Lower leg skin (tissue), 4 donors: Measurements from ENCODE around the gene RAB11FIP3. TPM values are rescaled to one million over a fixed set of nuclear protein-coding genes. Genes with fewer than 3 reads are reported as not detected.

ENCODE experiments used
- DNase-seq, 2 donors: peaks; one replicate each; pipeline ENCODE4 v3.0.0-alpha.2; 2019; ENCODE audit warnings: low spot score in 2 of 2
- H3K4me3 ChIP-seq: fragments of 200-600 bp; sonication (generic); 2 replicates; pipeline ENCODE4 v1.5.1; 2017; ENCODE audit warnings: mild to moderate bottlenecking, low read depth; ENCODE audit not compliant: poor library complexity, severe bottlenecking
- POLR2A ChIP-seq, 2 donors: fragments of 450-650 bp; IDR thresholded peaks; one replicate each; pipeline ENCODE4 v1.6.1; 2016 to 2017; ENCODE audit warnings: antibody characterized with exemption in 2 of 2, mild to moderate bottlenecking in 1 of 2, moderate library complexity in 1 of 2
- WGBS, 2 donors: methylation state at CpG; one replicate each; pipeline ENCODE4 v1.1.5; 2018; 5-methylcytosine and 5-hydroxymethylcytosine counted together
- intact Hi-C: fragments of 100-400 bp; cut with DNase I; formaldehyde crosslinking; loops from one replicate; pipeline ENCODE4 v1.15.0; 2023; ENCODE audit warnings: low total_unique reads
- total RNA-seq, 4 donors: library from RNA; depleted of rRNA; stranded (reverse); fragments of >200 nt; gene quantifications; one replicate each; pipeline ENCODE4 v1.1.0, GENCODE V29; 2016
- TF ChIP-seq, protein P1 (sequence below), 3 donors: fragments of 450-650 bp; IDR thresholded peaks; one replicate each; pipeline ENCODE4 v1.5.1; 2016; ENCODE audit warnings: antibody characterized with exemption in 3 of 3, mild to moderate bottlenecking in 3 of 3, moderate library complexity in 2 of 3

The RAB11FIP3 gene
- total RNA-seq, 4 donors from 2014 or later, result 22.1 to 66.3 (median 27.7) TPM

DNA sequence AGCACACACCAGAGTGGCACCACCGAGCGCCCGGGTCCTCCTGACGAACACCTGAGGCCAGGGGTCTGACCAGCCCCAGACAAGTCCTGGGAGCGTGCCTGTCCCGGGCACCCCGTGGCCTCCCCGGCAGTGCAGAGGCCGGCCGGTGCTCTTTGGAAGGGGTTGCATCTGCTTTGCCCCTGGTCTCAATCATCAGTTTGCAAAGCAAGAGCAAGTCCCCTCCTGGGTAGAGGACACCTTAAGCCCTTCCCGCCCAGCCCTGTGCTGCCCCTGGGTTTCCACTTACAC, 90.4 kb downstream of the RAB11FIP3 start:
- DNase-seq, result no peak
- no peak overlapping the region for H3K4me3 ChIP-seq
- TF ChIP-seq POLR2A (IDR thresholded peaks at IDR 0.05), result no peak
- TF ChIP-seq, protein P1, sequence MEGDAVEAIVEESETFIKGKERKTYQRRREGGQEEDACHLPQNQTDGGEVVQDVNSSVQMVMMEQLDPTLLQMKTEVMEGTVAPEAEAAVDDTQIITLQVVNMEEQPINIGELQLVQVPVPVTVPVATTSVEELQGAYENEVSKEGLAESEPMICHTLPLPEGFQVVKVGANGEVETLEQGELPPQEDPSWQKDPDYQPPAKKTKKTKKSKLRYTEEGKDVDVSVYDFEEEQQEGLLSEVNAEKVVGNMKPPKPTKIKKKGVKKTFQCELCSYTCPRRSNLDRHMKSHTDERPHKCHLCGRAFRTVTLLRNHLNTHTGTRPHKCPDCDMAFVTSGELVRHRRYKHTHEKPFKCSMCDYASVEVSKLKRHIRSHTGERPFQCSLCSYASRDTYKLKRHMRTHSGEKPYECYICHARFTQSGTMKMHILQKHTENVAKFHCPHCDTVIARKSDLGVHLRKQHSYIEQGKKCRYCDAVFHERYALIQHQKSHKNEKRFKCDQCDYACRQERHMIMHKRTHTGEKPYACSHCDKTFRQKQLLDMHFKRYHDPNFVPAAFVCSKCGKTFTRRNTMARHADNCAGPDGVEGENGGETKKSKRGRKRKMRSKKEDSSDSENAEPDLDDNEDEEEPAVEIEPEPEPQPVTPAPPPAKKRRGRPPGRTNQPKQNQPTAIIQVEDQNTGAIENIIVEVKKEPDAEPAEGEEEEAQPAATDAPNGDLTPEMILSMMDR (IDR thresholded peaks at IDR 0.05), result no peak
- WGBS, 2 donors, result 91% methylated on average over 10 to 11 of the region's 11 CpGs
- intact Hi-C loops, result no loop called here

DNA sequence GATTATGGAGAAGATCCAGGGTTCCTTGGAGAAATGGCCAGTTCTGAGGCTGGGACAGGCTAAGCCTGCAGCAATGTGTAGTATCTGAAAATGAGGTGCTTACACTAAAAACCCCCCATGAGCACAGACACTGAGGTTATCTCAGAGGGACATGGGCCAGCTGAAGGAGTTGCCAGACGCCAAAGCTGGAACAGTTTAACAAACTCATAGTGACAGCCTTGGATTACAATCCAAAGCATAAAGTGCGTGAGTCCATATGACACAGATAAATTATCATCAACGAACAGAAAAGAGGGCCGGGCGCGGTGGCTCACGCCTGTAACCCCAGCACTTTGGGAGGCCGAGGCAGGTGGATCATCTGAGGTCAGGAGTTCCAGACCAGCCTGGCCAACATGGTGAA, 90.9 kb downstream of the RAB11FIP3 start:
- WGBS, 2 donors, result 94 to 95% methylated on average over 8 of the region's 8 CpGs
- TF ChIP-seq, protein P1 (IDR thresholded peaks at IDR 0.05), result no peak
- TF ChIP-seq POLR2A (IDR thresholded peaks at IDR 0.05), result no peak
- no peak overlapping the region for H3K4me3 ChIP-seq
- DNase-seq, result no peak
- intact Hi-C loops, result no loop called here

DNA sequence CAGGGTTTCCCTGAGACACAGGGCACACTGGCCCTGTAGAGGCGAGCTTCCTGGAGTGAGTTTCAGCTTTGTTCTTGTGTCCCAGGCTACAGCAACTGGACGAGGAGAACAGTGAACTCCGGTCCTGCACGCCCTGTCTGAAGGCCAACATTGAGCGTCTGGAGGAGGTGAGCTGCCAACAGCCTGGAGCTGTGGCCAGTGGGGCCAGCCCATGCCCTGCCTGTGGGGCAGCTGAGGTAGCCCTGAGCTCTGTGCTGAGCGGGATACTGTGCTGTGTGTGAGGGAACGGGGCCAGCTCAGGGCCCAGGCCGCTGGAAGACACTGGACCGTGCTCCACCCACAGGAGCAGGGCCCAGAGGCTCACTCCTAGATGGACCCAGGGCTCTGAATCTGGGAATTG, 93.4 kb downstream of the RAB11FIP3 start:
- intact Hi-C loops, result no loop called here
- H3K4me3 ChIP-seq, result no peak overlapping the region
- WGBS, 2 donors, result 80 to 81% methylated on average over 9 of the region's 9 CpGs
- no peak for DNase-seq
- TF ChIP-seq POLR2A (IDR thresholded peaks at IDR 0.05), result no peak
- TF ChIP-seq, protein P1 (IDR thresholded peaks at IDR 0.05), result no peak

DNA sequence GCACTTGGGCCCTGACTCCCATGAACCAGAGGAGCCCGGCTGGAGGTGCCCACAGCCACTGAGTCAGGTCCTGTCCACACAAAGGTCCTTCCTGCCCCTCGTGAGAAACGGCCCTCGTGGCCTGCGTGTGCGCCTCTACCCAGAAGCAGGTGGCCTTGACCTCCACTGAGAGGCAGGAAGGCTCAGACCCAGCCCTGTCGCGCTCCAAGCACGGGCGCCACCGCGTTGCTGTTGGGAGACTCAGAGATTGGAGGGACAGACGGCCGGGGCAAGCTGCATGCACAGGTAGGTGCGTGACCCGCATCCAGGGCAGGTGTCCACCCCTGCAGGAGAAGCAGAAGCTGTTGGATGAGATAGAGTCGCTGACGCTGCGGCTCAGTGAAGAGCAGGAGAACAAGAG, 94.0 kb downstream of the RAB11FIP3 start:
- 94% methylated on average over 13 to 19 of the region's 19 CpGs for WGBS, 2 donors
- no peak overlapping the region for H3K4me3 ChIP-seq
- TF ChIP-seq, protein P1 (IDR thresholded peaks at IDR 0.05), result no peak
- TF ChIP-seq POLR2A (IDR thresholded peaks at IDR 0.05), result no peak
- intact Hi-C loops, result no loop called here
- DNase-seq, result no peak

DNA sequence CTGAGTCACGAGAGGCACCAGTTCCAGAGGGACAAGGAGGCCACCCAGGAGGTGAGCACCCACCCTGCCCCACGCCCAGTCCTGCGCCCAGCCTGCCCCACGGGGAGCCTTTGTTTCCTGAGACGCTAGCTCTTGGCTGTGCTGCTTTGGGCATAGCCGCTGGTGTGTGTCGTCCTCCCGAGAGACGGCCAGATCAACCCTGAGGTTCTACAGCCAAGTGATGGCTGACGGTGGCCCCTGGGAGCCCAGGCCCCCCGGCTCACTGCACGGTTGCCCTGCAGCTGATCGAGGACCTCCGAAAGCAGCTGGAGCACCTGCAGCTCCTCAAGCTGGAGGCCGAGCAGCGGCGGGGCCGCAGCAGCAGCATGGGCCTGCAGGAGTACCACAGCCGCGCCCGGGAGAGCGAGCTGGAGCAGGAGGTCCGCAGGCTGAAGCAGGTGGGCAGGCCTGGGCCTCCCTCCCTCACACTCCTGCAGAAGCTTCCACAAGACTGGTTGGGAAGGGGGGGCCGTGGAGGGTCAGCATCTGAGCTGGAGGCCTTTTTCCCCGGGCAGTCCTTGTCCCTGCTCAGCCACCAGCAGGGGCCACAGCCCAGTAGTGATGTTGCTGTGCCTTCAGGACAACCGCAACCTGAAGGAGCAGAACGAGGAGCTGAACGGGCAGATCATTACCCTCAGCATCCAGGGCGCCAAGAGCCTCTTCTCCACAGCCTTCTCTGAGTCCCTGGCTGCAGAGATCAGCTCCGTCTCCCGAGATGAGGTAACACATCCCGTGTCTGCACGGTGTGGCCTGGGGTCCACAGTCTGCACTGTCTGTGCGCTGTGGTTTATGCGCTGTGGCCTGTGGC, 94.6 kb downstream of the RAB11FIP3 start:
- H3K4me3 ChIP-seq, result no peak overlapping the region
- intact Hi-C loops, result no loop called here
- 89 to 90% methylated on average over 23 to 30 of the region's 35 CpGs for WGBS, 2 donors
- TF ChIP-seq POLR2A (IDR thresholded peaks at IDR 0.05), result no peak
- TF ChIP-seq, protein P1 (IDR thresholded peaks at IDR 0.05), result no peak
- no peak for DNase-seq

DNA sequence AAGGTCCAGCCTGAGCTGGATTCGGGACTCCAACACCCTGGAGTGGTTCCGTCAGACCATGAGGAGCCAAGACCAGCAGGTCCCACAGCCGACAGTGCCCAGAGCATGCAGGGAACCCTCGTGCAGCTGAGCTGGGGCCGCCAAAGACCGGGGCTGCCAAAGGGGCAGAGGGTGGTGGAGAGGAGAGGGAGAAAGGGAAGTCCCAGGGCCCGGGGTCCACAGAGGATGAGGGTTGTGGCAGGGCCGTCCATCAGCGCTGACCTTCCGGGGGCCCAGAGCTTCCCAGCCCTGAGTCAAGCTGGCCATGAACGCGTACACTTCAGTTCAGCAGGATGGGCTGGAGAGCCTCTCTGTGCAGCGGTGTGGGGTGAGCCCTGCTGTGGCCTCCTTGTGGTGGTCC, 95.4 kb downstream of the RAB11FIP3 start:
- no peak for DNase-seq
- 90 to 93% methylated on average over 12 to 13 of the region's 13 CpGs for WGBS, 2 donors
- no peak overlapping the region for H3K4me3 ChIP-seq
- intact Hi-C loops, result no loop called here
- TF ChIP-seq, protein P1 (IDR thresholded peaks at IDR 0.05), result no peak
- TF ChIP-seq POLR2A (IDR thresholded peaks at IDR 0.05), result no peak
